Activated T-cell treated with anti-CD3 and anti-CD28 coated beads for 1 hour (primary cell): ENCODE measurements around the gene ZSWIM7.
A peak's percentile ranks its signal among the peaks of the same experiment; 100 is the strongest.
"Not testable (repeated sequence)": the region's sequence is repeated elsewhere in the genome, so short reads cannot be mapped to it uniquely, and the experiment has no call there.

ENCODE experiments used
- DNase-seq: peaks from one replicate; pipeline ENCODE4 v3.0.0-alpha.2; 2020; ENCODE audit warnings: low read depth

ZSWIM7 gene

GRCh38 chr17:15957608-15958307, 41.7 kb downstream of the ZSWIM7 start:
- DNase-seq: no peak

GRCh38 chr17:15957206-15957605, 42.3 kb downstream of the ZSWIM7 start:
- DNase-seq: no peak

- no peak for DNase-seq
Observed at GRCh38 chr17:15955793-15956541, 43.5 kb downstream of the ZSWIM7 start.

DNA sequence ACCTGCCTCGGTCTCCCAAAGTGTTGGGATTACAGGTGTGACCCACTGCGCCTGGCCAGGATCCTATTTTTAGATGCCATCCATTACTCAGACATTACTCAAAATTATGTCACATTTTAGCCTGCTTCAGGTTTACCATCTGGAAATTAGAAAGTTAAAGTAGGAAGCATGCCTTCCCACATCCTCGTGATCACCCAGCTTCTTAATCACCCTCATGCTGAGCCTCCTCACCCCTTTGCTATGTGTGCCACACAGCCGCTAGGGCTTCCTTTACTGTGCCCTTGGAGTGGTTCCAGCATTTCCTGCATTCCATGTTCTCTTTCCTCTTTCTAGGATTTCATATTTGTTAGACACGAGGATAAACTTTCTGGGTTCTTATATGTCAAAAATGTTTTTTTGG, 45.3 kb downstream of the ZSWIM7 start:
- no peak for DNase-seq

DNA sequence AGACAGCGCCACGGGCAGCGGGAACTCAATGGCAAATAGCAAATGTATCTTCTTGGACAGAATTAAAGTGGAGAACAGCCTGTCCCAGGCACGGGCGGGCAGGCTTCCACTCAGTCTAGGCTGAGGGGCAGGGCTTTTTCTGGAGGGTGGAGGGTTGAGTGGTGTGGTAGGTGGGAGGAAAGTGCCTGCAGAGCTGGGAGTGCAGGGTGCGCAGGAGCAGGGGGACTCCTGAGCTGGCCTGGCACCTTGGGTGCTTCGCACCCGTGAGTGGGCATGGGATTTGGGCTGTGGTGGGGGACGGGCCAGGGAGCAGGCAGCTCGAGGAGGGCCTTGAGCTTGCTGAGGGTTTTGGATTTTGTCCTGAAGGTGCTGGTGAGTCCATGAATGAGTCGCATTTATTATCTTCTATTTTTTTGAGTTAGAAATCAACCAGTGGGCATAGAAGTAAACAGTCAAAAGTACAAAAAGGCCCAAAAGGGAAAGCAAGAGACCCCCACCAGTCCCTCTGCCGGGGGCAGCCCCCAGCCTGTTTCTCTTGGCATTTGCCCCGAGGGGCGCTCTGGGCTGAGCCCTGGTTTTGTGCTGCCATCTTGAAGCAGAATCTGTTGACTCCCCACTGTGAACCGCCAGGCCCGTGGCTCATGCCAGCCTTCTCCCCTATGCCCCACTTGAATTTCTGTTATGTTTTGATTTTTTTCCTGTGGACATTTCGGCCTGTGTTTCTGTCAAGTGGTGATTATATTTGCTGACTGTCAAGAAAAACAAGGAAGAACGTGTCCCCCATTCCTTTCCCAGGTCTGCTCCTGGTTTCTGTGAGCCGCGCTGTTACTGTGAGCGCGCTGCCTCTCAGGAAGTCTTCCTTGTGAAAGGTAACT, 46.4 kb downstream of the ZSWIM7 start:
- no peak for DNase-seq

GRCh38 chr17:15952048-15952532, 47.4 kb downstream of the ZSWIM7 start:
- no peak for DNase-seq

DNA sequence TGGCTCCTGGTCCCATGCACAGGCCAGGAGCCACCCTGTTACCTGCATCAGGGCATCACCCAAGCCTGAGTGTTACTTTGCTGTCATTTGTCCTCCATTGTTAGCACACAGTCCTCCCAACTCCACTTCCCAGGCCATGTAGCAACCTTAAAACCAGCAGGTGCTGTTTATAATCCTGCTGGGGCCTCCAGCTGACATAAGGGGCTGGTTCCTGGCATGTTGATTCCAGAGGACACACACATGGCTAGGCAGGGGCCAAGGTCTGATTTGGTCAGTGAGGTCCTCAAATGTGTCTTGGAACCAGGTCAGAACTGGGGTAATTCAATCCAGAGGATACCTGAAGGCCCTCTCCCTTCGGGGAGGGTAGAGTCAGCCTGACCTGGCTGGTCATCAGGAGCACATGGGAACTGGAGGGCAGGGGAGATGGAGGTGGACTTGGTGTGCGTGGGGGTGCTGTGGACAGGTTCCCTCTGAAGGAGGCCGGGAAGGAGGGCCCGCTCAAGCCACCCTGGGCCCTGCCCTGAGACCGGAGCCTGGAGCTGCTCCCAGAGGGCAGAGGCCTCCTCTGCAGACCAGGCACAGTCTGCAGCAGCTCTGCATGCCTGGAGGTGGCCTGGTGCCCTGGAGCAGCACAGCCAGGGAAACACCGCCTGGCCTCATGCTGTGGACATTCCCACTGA, 48.0 kb downstream of the ZSWIM7 start:
- DNase-seq: no peak

- no peak for DNase-seq
Observed at GRCh38 chr17:15947976-15948752, 51.3 kb downstream of the ZSWIM7 start.

DNA sequence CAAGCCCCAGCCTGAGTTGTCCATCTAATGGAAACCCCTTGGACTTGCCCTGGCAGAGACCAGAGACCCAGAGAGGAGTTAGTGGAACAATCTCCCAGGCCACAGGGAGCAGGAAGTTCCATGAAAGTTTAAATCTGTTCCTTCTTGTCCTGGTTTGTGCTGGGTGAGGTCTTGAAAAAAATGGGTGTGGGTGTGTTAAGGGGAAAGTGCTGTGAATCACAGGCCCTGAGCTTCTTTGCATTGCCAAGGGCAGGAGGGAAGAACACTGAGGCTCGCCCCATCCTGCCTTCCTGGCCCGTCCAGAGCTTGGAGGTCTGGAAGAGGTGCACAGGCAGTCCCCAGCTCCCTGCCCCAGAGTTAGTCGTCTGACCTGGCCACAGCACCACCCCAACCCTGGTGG, 52.2 kb downstream of the ZSWIM7 start:
- DNase-seq: no peak

GRCh38 chr17:15946611-15947120, 52.8 kb downstream of the ZSWIM7 start:
- no peak for DNase-seq

DNA sequence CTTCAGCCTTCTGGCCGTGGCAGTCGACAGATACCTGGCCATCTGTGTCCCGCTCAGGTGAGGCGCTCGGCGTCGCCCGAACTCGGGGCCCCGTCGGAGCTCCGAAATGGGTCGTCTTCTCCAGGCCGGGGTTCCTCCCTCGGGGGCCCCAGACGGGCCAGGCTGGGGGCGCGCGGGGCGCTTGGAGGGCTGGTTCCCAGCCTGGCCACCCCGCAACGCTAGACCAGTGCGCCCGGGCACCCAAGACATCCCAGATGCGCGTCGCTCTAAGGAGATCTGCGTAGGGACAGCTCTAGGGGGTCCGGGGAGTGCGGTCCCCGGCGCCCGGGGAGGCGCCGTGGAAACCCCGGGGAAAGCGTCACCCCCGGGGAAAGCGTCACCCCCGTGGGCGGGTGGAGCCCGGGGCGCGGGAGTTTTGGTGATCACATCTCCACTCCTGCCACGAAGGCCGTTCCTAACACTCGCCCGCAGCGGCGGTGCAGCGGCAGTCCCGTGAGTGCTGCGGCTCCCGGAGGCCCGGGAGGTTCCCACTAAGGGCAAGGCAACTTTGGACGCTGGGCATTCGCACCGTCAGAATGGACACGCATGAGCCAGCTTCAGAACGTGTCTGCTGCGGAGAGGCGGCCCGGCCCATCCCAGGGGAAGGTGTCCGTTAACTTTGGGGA, 53.8 kb downstream of the ZSWIM7 start:
- DNase-seq: peak; percentile 12

DNA sequence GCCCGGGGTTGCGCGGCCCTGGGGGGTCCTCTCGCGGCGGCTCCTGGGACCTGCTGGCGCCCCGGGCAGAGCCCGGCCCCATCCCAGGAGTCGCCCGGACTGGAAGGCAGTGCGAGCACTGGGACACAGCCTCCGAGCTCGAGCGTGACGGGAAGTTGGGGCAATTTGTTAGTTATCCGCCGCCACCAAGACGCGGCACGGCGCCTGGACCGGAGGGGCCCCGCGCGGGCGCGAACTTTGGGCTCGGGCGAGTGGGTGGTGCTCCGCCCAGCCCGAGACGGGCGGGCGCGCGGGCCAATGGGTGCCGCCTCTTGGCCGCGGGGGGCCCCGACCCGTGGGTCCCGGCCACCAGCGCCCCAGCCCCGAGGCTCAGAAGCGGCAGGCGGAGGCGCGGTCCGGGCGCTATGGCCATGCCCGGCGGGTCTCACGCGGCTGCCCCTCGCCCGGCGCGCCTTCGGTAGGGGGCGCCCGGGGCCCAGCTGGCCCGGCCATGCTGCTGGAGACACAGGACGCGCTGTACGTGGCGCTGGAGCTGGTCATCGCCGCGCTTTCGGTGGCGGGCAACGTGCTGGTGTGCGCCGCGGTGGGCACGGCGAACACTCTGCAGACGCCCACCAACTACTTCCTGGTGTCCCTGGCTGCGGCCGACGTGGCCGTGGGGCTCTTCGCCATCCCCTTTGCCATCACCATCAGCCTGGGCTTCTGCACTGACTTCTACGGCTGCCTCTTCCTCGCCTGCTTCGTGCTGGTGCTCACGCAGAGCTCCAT, 54.6 kb downstream of the ZSWIM7 start, which contains the start of gene ADORA2B:
ADORA2B (plus strand) TSS at position 372 of the 768 bp plus-strand sequence; CDS start at position 491, 119 bp downstream.
- DNase-seq: peak; percentile 19

DNA sequence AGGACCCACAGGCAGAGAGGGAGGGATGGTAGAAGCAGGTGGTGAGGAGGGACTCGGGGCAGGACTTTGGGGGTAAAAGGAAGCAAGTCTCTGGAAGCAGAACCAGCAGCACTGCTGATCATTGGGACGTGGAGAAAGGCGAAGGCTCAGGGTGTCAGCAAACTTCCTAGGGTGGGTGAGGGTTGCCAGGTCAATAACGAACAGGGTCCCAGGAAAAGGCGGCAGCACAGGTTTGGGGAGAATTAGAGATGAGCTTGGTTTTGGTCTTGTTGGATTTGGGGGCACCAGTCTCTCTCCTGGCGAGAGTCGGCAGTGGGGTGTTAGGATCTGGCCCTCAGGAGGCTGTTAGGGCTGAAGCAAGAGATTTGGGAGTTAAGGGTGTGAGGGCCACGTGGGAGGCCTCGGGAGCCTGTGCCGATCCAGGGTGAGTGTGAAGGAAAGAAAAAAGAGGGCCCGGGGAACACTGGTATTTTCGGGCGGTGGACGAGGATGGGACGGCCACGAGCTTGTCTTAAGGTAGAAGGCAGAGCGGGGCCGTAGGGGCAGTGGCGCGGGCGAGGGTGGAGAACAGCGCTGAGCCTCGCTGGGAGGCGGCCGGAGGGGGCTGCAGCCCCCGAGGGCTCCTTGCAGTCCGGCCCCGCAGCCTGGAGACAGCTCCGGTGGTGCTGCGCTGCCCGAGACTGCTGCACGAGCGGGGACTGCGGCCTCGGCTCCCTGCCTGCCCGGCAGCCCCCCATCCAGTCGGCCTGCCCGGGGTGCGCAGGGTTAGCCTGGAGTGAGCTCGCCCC, 55.3 kb downstream of the ZSWIM7 start:
- DNase-seq: no peak

- no peak for DNase-seq
Observed at GRCh38 chr17:15942207-15942833, 57.2 kb downstream of the ZSWIM7 start.

DNA sequence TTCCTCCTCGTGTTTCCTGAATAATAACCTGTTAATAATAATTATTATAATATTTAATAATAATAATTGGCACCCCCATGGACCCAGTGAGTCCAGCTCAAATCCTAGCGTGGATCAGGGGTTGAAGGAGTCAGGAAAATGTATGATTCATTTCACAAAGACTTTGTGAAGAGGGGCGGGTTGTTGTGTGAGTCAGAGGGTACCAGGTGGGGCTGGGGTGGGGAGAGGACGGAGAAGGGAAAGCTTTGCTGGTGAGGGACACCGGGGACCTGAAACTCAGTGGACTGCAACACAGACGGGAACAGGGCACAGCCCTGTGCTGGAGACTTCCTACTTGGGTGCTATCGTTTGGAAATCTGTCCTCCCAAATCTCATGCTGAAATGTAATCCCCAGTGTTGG, 57.7 kb downstream of the ZSWIM7 start:
- no peak for DNase-seq

DNA sequence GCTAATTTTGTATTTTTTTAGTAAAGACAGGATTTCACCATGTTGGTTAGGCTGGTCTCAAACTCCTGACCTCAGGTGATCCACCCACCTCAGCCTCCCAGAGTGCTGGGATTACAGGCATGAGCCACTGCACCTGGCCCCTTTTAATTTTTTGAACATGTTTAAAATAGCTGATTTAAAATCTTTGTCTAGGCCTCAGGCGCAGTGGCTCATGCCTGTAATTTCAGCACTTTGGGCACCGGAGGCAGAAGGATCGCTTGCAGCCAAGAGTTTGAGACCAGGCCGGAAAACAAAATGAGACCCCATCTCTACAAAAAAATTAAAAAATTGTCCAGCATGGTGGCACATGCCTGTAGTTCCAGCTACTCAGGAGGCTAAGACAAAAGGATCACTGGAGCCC, 63.0 kb downstream of the ZSWIM7 start:
- not testable (repeated sequence) for DNase-seq

GRCh38 chr17:15935891-15936290, 63.6 kb downstream of the ZSWIM7 start:
- no peak for DNase-seq

GRCh38 chr17:15934866-15935265, 64.6 kb downstream of the ZSWIM7 start:
- DNase-seq: no peak
